PC-3 (cell line): ENCODE results near the gene CDAN1. TPM values are rescaled to one million over a fixed set of nuclear protein-coding genes. Genes with fewer than 3 reads are reported as not detected.
A peak's percentile ranks its signal among the peaks of the same experiment; 100 is the strongest.

ENCODE experiments used
- ATAC-seq: fragments of 200-7000 bp; cut with Tn5 transposase; 2 replicates; pipeline ENCODE4 v1.9.1; 2020; ENCODE audit warnings: mild to moderate bottlenecking, moderate library complexity
- BruUV-seq: library from RNA; stranded (reverse); fragments of 400-500 nt; replicated peaks from 2 replicates; lab custom pipeline; 2021; lab: Mats Ljungman, UMichigan
- CTCF ChIA-PET: fragments of 300-600 bp; sonication (Branson Sonifier 250); formaldehyde crosslinking; loops from one replicate; lab custom pipeline; 2022; ENCODE audit warnings: antibody characterized with exemption; lab: Charles Lee
- POLR2A ChIA-PET: fragments of 300-600 bp; sonication (Branson Sonifier 250); formaldehyde crosslinking; loops from one replicate; lab custom pipeline; 2022; ENCODE audit warnings: antibody characterized with exemption; ENCODE audit not compliant: unreplicated experiment; lab: Charles Lee
- DNase-seq: peaks from one replicate; pipeline ENCODE4 v3.0.0-alpha.2; 2015
- H2AFZ ChIP-seq: fragments of 300-600 bp; sonication (generic); 2 replicates; pipeline ENCODE4 v1.6.0; 2016; ENCODE audit warnings: antibody characterized with exemption, low read length
- H3F3A ChIP-seq: fragments of 300-600 bp; sonication (generic); one replicate; pipeline ENCODE4 v1.6.0; 2017; ENCODE audit warnings: antibody characterized with exemption, low read length, control low read depth, mild to moderate bottlenecking; ENCODE audit not compliant: unreplicated experiment
- H3K27ac ChIP-seq: fragments of 300-600 bp; sonication (generic); 2 replicates; pipeline ENCODE4 v1.5.1; 2016; ENCODE audit warnings: mild to moderate bottlenecking, low read length
- H3K27me3 ChIP-seq: fragments of 300-600 bp; sonication (generic); 2 replicates; pipeline ENCODE4 v1.6.1; 2016; ENCODE audit warnings: low read length, mixed read lengths
- H3K36me3 ChIP-seq: fragments of 300-600 bp; sonication (generic); 2 replicates; pipeline ENCODE4 v1.6.1; 2016; ENCODE audit warnings: low read depth, mixed run types, low read length, mixed read lengths
- H3K4me1 ChIP-seq: fragments of 300-600 bp; sonication (generic); 2 replicates; pipeline ENCODE4 v1.5.1; 2016; ENCODE audit warnings: low read length; ENCODE audit not compliant: insufficient read depth
- H3K4me2 ChIP-seq: fragments of 300-600 bp; sonication (generic); 2 replicates; pipeline ENCODE4 v1.6.0; 2016; ENCODE audit warnings: low read length
- H3K4me3 ChIP-seq: fragments of 300-600 bp; sonication (generic); 2 replicates; pipeline ENCODE4 v1.5.1; 2016; ENCODE audit warnings: mild to moderate bottlenecking, low read length, mixed read lengths
- H3K79me2 ChIP-seq: fragments of 300-600 bp; sonication (generic); 2 replicates; pipeline ENCODE4 v1.6.1; 2017; ENCODE audit warnings: low read length, mixed read lengths
- H3K9ac ChIP-seq: fragments of 300-600 bp; sonication (generic); 2 replicates; pipeline ENCODE4 v1.6.0; 2016; ENCODE audit warnings: mild to moderate bottlenecking, low read length
- H3K9me2 ChIP-seq: fragments of 300-600 bp; sonication (generic); replicated peaks from 2 replicates; pipeline ENCODE4 v1.6.1; 2016; ENCODE audit warnings: mixed run types, low read length, mixed read lengths
- H3K9me3 ChIP-seq: fragments of 300-600 bp; sonication (generic); 2 replicates; pipeline ENCODE4 v1.6.1; 2016; ENCODE audit warnings: low read length, mixed read lengths
- H4K20me1 ChIP-seq: fragments of 300-600 bp; sonication (generic); 2 replicates; pipeline ENCODE4 v1.6.1; 2016; ENCODE audit warnings: low read length, mixed read lengths
- CTCF ChIP-seq: fragments of 300-600 bp; sonication (generic); conservative IDR thresholded peaks from 2 replicates; pipeline ENCODE4 v1.5.1; 2017; ENCODE audit warnings: antibody characterized with exemption, low read depth, mild to moderate bottlenecking, low read length
- EZH2 ChIP-seq: fragments of 300-600 bp; sonication (generic); IDR thresholded peaks from one replicate; pipeline ENCODE4 v1.6.1; 2017; ENCODE audit warnings: antibody characterized with exemption, mild to moderate bottlenecking, low read length; ENCODE audit not compliant: unreplicated experiment
- EZH2phosphoT487 ChIP-seq: fragments of 300-600 bp; sonication (generic); IDR thresholded peaks from 2 replicates; pipeline ENCODE4 v1.6.1; 2018; ENCODE audit warnings: mild to moderate bottlenecking, antibody characterized with exemption, low read length, borderline replicate concordance
- intact Hi-C: fragments of 100-400 bp; cut with micrococcal nuclease; formaldehyde crosslinking; loops from 2 replicates; pipeline ENCODE4 v1.9.0; 2023
- total RNA-seq: library from RNA; depleted of rRNA; stranded (reverse); fragments of >200 nt; gene quantifications from 2 replicates; pipeline ENCODE4 v1.2.3, GENCODE V29; 2014

The CDAN1 gene
- total RNA-seq, 1 experiment from 2014 or later: 38.6 TPM

- no peak for TF ChIP-seq EZH2
- no peak for TF ChIP-seq EZH2phosphoT487
- no peak for TF ChIP-seq CTCF
- BruUV-seq: no TSS peak
- Histone ChIP-seq H3K27ac (no peak overlapping the region), H3K9me2 (no peaks in the 10 kb centered on the region), H3K4me2 (no peak overlapping the region), H3K79me2 (no peaks in the 10 kb centered on the region), H3K9ac (no peak overlapping the region), H2AFZ (no peak overlapping the region), H4K20me1 (no peaks in the 10 kb centered on the region), H3K36me3 (no peaks in the 10 kb centered on the region), H3K4me1 (peaks cover 19% of the 10 kb centered on the region), H3F3A (no peaks in the 10 kb centered on the region), H3K9me3 (no peaks in the 10 kb centered on the region), H3K27me3 (no peaks in the 10 kb centered on the region), H3K4me3 (no peak overlapping the region)
- no peak for DNase-seq
- ChIA-PET POLR2A (no interaction called here), CTCF (no interaction called here)
- intact Hi-C loops: no loop called here
- ATAC-seq: no peak
These were observed 25.2 kb downstream of the CDAN1 start for GRCh38 chr15:42711746-42712145.

- BruUV-seq: no TSS peak
- TF ChIP-seq EZH2 (no peak), CTCF (no peak), EZH2phosphoT487 (no peak)
- CTCF ChIA-PET: no interaction called here
These were observed 26.3 kb downstream of the CDAN1 start for GRCh38 chr15:42710662-42711061.

GRCh38 chr15:42707873-42708544, 28.9 kb downstream of the CDAN1 start:
- no peaks in the 10 kb centered on the region for H3K9me2 ChIP-seq
- peak; percentile 26 for DNase-seq
- H3K36me3 ChIP-seq: no peaks in the 10 kb centered on the region
- H3K79me2 ChIP-seq: no peaks in the 10 kb centered on the region
- ChIA-PET CTCF (interaction anchor here (0.6 kb wide), 1 partner anchor 20 kb away, joined by 3 read pairs; no protein-coding TSS in a partner anchor), POLR2A (no interaction called here)
- TF ChIP-seq EZH2phosphoT487 (no peak), CTCF (no peak), EZH2 (no peak)
- intact Hi-C loops: loop anchor here (10.0 kb wide), 1 partner anchor 477 kb away; the partner anchor contains the start of gene CCNDBP1
- H3K4me3 ChIP-seq: no peak overlapping the region
- H3K4me1 ChIP-seq: peaks cover 22% of the 10 kb centered on the region
- H3K27ac ChIP-seq: no peak overlapping the region
- H2AFZ ChIP-seq: no peak overlapping the region
- H3K9me3 ChIP-seq: no peaks in the 10 kb centered on the region
- H3F3A ChIP-seq: no peaks in the 10 kb centered on the region
- no TSS peak for BruUV-seq
- peak; percentile 16; the same call in 1 of the 2 replicates for ATAC-seq
- H4K20me1 ChIP-seq: no peaks in the 10 kb centered on the region
- no peaks in the 10 kb centered on the region for H3K27me3 ChIP-seq
- H3K4me2 ChIP-seq: no peak overlapping the region; the same call in 1 of the 2 replicates
- no peak overlapping the region for H3K9ac ChIP-seq

More at GRCh38 chr15:42710662-42711061, 26.3 kb downstream of the CDAN1 start:
- Histone ChIP-seq H3F3A (no peaks in the 10 kb centered on the region), H3K9ac (no peak overlapping the region), H3K9me2 (no peaks in the 10 kb centered on the region), H3K79me2 (no peaks in the 10 kb centered on the region), H3K27me3 (no peaks in the 10 kb centered on the region), H4K20me1 (no peaks in the 10 kb centered on the region), H2AFZ (no peak overlapping the region), H3K4me1 (peaks cover 22% of the 10 kb centered on the region), H3K27ac (no peak overlapping the region), H3K36me3 (no peaks in the 10 kb centered on the region), H3K4me2 (no peak overlapping the region), H3K9me3 (no peaks in the 10 kb centered on the region), H3K4me3 (no peak overlapping the region)
- no peak for DNase-seq
- intact Hi-C loops: no loop called here
- POLR2A ChIA-PET: no interaction called here
- ATAC-seq: no peak
